ENCODE data around the gene SLC24A3. TPM values are rescaled to one million over a fixed set of nuclear protein-coding genes. Genes with fewer than 3 reads are reported as not detected.

Gene SLC24A3
- total RNA-seq, 1 experiment from 2014 or later, result 46.0 TPM

GRCh38 chr20:19310541-19310940 lies 98.1 kb downstream of the SLC24A3 start:
- no TSS peak for BruUV-seq (replicated peaks)
- Histone ChIP-seq H3K36me3 (ENCODE audit: insufficient read depth, low read length, poor library complexity, severe bottlenecking) (peaks cover 6% of the 10 kb centered on the region), H3K27ac (ENCODE audit: low read depth, low read length, poor library complexity, severe bottlenecking) (peak overlapping the region; percentile 45), H3K4me1 (ENCODE audit: insufficient read depth, low read length, poor library complexity, severe bottlenecking) (peaks cover 38% of the 10 kb centered on the region), H3K9me3 (ENCODE audit: low read depth, low read length, poor library complexity, severe bottlenecking) (no peaks in the 10 kb centered on the region), H3K4me3 (ENCODE audit: low read depth, low read length, poor library complexity, severe bottlenecking) (no peak overlapping the region), H3K27me3 (replicated peaks; ENCODE audit: insufficient read depth, low read depth, low read length, poor library complexity) (no peaks in the 10 kb centered on the region)
- CTCF ChIA-PET, result no interaction called here
- intact Hi-C loops (cut with micrococcal nuclease; ENCODE audit: unreplicated experiment), result no loop called here
- TF ChIP-seq CTCF (conservative IDR thresholded peaks at IDR 0.05; ENCODE audit: low read depth, low read length) (no peak), EZH2 (IDR thresholded peaks at IDR 0.05; ENCODE audit: borderline replicate concordance, low read depth, low read length, poor library complexity, severe bottlenecking) (no peak)
- DNase-seq (ENCODE audit: low spot score), result no peak
- POLR2A ChIA-PET (ENCODE audit: low non-redundant PET), result no interaction called here

DNA sequence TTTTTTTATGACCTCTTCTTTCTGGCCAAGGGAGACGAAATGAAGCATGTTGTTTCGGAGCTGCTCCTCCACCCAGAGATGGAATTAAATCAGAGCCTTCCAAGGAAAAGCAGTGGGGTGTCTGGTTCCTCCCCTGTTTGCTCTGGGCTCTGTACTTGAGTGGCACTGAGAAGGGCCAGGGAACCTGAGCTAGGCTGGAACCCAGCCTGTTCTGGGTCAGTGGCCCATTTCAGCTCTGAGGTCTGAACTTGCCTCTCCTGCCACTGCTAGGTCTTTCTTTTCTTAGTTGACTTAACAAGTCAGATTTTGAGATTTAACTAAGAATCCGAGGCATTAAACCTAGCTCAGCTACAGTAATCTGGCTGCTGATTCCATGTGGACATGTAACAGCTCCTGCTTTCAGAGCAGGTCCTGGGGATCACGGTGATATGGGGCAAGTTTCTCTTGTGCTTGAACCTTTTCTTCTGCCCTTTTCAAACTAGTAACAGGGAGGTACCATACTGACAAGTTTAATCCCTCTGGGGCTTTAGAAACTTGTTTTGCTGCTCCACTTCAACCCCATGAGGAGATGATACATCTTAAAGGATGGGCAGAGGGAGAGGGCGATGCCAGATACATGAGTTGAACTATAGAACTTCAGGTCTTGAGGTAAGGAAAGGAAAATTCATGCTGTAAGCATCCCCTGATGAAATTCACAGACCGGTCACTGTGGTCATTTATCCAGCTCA lies 101.1 kb downstream of the SLC24A3 start:
- ChIA-PET POLR2A (ENCODE audit: low non-redundant PET) (no interaction called here), CTCF (no interaction called here)
- peak overlapping the region; percentile 53 for H3K27ac ChIP-seq (ENCODE audit: low read depth, low read length, poor library complexity, severe bottlenecking)
- H3K4me1 ChIP-seq (ENCODE audit: insufficient read depth, low read length, poor library complexity, severe bottlenecking), result peaks cover 54% of the 10 kb centered on the region
- no TSS peak for BruUV-seq (replicated peaks)
- H3K4me3 ChIP-seq (ENCODE audit: low read depth, low read length, poor library complexity, severe bottlenecking), result no peak overlapping the region
- DNase-seq (ENCODE audit: low spot score), result no peak
- H3K9me3 ChIP-seq (ENCODE audit: low read depth, low read length, poor library complexity, severe bottlenecking), result no peaks in the 10 kb centered on the region
- H3K36me3 ChIP-seq (ENCODE audit: insufficient read depth, low read length, poor library complexity, severe bottlenecking), result no peaks in the 10 kb centered on the region
- H3K27me3 ChIP-seq (replicated peaks; ENCODE audit: insufficient read depth, low read depth, low read length, poor library complexity), result no peaks in the 10 kb centered on the region
- intact Hi-C loops (cut with micrococcal nuclease; ENCODE audit: unreplicated experiment), result no loop called here
- TF ChIP-seq EZH2 (IDR thresholded peaks at IDR 0.05; ENCODE audit: borderline replicate concordance, low read depth, low read length, poor library complexity, severe bottlenecking), result no peak
- TF ChIP-seq CTCF (conservative IDR thresholded peaks at IDR 0.05; ENCODE audit: low read depth, low read length), result no peak

DNA sequence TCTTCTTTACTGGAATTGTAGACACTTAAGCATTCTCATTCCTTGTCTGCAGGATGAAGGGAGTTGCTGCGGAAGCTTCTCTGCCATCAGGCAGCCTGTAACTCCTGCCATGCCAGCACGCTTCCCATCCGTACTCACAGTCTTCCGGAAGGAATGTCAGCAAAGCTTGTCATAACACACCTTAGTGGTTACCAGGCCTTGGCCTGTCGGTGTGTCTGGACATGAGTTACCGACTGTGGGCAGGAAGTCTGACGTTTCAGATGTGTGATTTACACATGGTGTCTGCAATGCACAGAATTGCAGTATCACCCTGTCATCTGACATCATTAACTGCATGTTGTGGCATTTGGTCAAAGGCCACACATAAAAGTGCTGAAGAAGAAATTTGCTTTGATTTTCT lies 102.2 kb downstream of the SLC24A3 start:
- no TSS peak for BruUV-seq (replicated peaks)
- peaks cover 62% of the 10 kb centered on the region for H3K4me1 ChIP-seq (ENCODE audit: insufficient read depth, low read length, poor library complexity, severe bottlenecking)

More for the DNA sequence above, 102.2 kb downstream of the SLC24A3 start:
- intact Hi-C loops (cut with micrococcal nuclease; ENCODE audit: unreplicated experiment), result no loop called here
- Histone ChIP-seq H3K9me3 (ENCODE audit: low read depth, low read length, poor library complexity, severe bottlenecking) (no peaks in the 10 kb centered on the region), H3K4me3 (ENCODE audit: low read depth, low read length, poor library complexity, severe bottlenecking) (no peak overlapping the region), H3K27me3 (replicated peaks; ENCODE audit: insufficient read depth, low read depth, low read length, poor library complexity) (no peaks in the 10 kb centered on the region), H3K36me3 (ENCODE audit: insufficient read depth, low read length, poor library complexity, severe bottlenecking) (no peaks in the 10 kb centered on the region), H3K27ac (ENCODE audit: low read depth, low read length, poor library complexity, severe bottlenecking) (no peak overlapping the region)
- POLR2A ChIA-PET (ENCODE audit: low non-redundant PET), result no interaction called here
- no peak for DNase-seq (ENCODE audit: low spot score)
- CTCF ChIA-PET, result no interaction called here
- no peak for TF ChIP-seq EZH2 (IDR thresholded peaks at IDR 0.05; ENCODE audit: borderline replicate concordance, low read depth, low read length, poor library complexity, severe bottlenecking)
- no peak for TF ChIP-seq CTCF (conservative IDR thresholded peaks at IDR 0.05; ENCODE audit: low read depth, low read length)
